NCI-H460 (cell line): ENCODE results near the gene ACADS. TPM values are rescaled to one million over a fixed set of nuclear protein-coding genes. Genes with fewer than 3 reads are reported as not detected.
A peak's percentile ranks its signal among the peaks of the same experiment; 100 is the strongest.

Experiments used
- DNase-seq: peaks from one replicate; pipeline ENCODE4 v3.0.0-alpha.2; 2016; ENCODE audit warnings: low read depth; ENCODE audit errors: extremely low read depth
- total RNA-seq: library from RNA; depleted of rRNA; stranded (reverse); fragments of >200 nt; shearing (Covaris generic); gene quantifications from 2 replicates; pipeline ENCODE4 v1.2.3, GENCODE V29; 2014

The ACADS gene
- total RNA-seq, 1 experiment from 2014 or later: 13.6 TPM

DNA sequence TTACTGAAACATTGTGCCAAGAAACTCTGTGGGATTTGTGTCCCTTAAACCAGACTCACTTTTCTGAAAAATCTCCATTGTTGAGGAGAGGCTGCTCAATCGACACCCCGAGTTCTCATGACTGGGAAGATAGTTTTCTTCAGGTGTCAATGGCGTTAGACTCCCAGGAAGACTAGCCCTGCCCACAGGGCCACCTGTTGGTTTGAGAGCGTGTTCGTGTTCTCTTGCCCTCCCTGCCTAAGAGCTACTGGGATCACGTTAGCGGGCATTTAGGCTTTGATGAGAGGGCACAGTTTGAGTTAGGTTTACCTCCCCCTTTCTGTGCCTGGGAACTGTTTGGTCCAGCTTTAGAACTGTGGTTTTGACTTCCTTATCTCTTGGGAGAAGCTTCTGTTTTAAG lies 26.1 kb upstream of the ACADS start:
- no peak for DNase-seq

DNA sequence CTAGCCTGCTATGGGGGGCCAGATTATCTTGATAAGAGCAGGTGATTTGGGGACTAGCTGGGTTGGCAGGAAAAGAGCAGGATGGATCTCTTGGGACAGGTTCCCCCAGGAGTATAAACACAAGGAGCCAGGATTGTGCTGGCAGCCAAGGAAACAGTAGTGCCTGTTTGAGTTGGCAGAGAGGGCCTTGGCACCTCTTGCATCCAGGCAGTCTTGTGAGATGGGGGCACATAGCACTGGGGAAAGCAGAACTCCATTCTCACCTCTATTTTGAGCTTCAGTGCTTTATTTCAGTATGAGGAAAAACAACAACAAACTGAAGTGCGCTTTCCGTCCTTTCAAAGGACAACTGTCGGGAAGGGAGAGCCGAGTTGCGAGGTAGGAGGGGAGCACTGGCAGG lies 24.7 kb upstream of the ACADS start:
- no peak for DNase-seq

DNA sequence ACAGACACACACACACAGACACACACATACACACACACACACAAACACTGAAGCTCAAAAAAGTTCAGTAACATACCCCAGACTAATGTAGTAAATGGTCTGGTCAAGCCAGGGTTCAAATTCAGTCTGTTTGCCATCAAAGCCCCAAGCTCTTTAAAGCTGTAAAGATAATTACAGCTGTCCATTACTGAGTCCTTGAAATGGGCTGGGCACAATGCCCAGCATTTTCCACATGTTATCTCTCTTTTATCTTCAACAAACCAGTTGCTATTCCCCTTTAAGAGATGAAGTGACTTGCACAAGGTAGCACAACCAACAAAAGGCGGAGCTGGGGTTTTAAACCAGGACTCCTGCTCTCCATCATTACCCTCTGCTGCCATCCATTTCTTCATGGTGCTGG lies 23.0 kb upstream of the ACADS start:
- no peak for DNase-seq

- no peak for DNase-seq
Observed at GRCh38 chr12:120703311-120703942, 22.2 kb upstream of the ACADS start.

DNA sequence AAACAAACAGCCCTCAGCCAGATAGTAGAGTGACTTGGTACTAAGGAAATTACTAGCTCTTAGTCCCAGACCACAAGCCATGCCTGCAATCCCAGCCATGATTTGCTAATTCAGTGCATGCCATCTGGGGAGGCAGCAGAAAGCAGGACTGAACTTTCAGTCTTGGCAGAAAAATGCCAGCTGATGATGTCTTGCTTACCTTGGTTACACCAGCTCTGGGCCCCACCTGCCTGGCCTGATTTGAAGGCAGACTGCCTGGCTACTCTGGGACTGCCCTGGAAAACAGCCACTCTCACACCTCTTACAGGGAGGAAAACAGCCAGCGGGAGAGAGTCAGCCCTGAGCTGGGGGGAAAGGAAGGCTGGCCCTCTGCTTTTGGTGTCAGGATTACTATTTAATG lies 20.0 kb upstream of the ACADS start:
- no peak for DNase-seq

GRCh38 chr12:120706029-120706428 lies 19.6 kb upstream of the ACADS start:
- no peak for DNase-seq

- DNase-seq: no peak
Observed at GRCh38 chr12:120708651-120709050, 17.0 kb upstream of the ACADS start.

- peak; percentile 47 for DNase-seq
Observed at GRCh38 chr12:120710031-120710804, 15.4 kb upstream of the ACADS start, which contains the start of gene UNC119B. Gene UNC119B (plus strand): TSS chr12:120710458. CDS start chr12:120710475, 17 bp downstream.

- no peak for DNase-seq
Observed at GRCh38 chr12:120710805-120711296, 14.8 kb upstream of the ACADS start.

DNA sequence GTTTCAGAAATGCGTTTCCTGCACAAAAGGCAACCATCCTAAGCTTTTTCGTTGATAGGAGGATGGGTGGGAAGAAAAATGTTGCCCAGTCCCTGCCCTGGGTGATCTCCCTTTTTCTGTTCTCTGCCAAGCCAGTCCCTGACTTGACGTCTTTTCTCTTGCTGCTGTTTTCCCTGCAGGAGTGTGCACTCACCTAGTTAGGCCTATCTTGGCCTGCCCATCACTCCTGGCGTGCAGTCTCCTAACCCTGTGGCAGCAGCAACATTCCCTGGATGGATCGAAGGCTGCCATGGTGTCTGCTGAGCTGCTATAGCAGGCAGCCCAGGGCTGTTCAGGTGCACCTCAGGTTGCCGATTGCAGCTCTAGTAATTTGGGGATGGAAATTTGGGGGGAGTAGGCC lies 14.2 kb upstream of the ACADS start:
- DNase-seq: no peak

DNA sequence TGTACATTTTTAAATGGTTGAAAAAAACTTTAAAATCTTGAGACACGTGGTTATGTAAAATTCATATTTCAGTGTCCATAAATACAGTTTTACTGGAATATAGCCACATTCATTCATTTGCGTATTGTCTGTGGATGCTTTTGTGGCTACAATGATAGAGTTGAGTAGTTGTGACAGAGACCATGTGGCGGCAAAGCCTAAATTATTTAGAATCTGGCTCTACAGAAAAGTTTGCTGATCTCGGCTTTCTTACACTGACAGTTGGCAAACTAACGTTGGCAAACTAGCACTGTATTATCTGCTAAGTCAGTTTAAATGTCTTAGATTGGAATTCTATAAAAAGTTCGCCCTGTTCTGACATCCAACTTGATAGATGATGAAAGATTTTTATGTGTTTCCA lies 13.0 kb upstream of the ACADS start:
- no peak for DNase-seq

GRCh38 chr12:120713861-120714482 lies 11.7 kb upstream of the ACADS start:
- peak; percentile 82 for DNase-seq

- no peak for DNase-seq
Observed at GRCh38 chr12:120718055-120718454, 7.6 kb upstream of the ACADS start.

GRCh38 chr12:120719072-120719471 lies 6.6 kb upstream of the ACADS start:
- no peak for DNase-seq

DNA sequence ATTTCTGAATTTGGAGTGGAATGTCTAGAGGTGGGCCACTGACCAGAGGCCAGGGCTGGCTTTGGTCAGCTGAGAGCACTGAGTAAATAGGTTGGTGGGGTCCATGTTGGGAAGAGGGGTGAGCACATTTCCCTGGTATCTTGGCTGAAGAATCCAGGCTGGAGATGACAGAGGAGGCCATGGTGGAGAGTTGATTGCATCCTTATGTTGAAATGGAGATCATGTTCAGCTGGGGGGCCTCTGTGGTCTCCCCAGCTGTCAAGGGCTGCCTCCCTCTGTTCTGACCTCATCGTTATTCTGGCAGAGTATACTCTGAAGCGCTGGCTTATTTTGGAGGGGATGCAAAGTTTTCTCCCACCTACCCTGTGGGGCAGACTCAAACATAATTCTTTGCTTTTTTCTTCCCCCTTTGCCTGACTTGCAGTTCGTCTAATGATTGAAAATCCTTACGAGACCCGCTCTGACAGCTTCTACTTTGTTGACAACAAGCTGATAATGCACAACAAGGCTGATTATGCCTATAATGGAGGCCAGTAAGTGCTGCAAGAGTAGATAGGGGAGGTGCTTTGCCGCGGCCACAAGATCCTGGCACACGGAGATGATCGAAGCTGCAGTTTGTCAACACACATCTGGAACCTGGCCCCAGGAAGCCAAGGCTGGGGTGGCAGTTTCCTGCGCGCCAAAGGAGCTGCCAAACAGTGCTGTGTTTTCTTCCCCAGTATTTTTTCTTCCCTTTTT lies 6.0 kb upstream of the ACADS start:
- DNase-seq: no peak

- DNase-seq: no peak
Observed at GRCh38 chr12:120720234-120720986, 5.2 kb upstream of the ACADS start.

DNA sequence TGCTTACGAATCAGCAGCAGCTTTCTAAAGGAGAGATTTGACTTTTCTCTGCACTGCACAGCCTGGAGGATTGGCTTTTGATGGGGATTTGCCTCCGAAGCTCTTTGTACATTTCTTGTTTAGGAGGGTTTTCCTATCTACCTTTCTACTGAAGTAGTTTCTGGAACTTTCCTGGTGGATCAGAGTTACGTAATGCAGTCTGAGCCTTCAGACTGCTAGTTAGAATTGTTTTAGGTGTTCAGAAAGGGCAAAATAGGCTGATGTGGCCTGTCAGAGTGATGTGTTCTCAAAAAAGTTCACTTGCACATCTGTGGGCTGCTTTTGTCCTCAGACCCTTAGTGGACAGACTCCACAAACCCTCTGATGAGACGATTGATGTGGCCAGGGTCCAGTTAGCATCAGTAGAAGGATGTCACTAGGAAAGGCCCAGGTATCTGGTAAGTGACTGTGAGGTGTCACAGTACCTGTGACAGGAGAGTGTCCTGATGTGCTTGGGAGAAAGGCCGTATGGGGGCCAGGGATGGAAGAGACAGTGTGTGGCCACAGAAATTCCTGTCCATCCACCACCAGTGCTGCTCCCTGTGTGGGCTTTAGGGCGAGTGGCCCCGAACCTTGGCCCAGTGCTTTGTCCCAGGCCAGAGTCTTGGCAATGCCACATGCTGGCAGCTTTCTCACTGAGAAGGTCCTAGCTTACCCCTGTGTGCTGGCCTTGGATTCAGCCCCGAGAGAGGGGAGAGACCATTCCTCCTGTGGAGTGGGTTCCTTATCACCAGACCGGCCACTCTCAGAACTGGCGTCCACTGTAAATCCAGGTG lies 4.4 kb upstream of the ACADS start:
- DNase-seq: no peak

DNA sequence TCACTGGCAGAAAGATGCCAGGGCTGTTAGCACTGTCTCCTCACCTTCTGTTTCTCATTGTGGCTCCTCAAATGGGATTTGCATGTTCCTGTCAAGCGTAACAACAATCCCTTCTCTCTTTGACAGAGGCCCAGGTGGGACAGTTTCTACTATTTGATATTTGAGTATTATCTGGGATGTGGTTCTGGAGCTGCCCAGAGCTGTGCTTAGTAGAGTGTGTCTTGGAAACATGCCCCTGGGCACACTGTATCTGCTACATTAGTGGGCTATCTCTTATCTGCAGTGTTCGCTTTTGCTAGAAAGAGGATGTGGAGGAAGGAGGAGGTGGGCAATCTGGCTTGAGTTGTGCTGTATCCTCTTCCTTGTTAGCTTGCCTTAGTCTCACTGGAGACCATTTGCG lies 3.8 kb upstream of the ACADS start:
- DNase-seq: no peak

DNA sequence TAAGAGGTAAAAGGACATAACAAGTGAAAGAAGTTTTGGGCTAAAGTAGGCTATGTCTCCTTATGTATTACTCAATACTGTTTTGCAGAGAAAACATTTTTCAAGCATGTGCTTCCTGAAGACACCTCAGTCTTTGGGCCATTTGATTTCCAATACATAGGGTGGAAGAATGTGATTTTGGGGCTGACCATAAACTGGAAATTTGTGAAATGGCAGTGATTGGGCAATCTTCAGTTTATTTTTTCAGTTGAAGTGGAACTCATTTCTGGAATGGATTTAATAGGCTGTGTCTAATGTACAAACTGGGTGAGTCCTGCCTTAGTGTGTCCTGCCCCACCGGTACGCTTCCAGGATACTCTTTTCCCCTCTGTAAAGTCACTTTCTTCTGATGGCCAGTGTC lies 2.8 kb upstream of the ACADS start:
- DNase-seq: no peak
